IMR-90 (cell line): ENCODE results near the gene KLRF2.

Source experiments
- BHLHE40 ChIP-seq: fragments of 150-350 bp; IDR thresholded peaks from 2 replicates; pipeline ENCODE4 v1.6.1; 2016; ENCODE audit warnings: mild to moderate bottlenecking, low read depth, low read length
- CEBPB ChIP-seq: IDR thresholded peaks from 2 replicates; pipeline ENCODE4 v1.6.1; 2012; ENCODE audit warnings: low read depth, low read length, improper control_type of control experiment
- CHD1 ChIP-seq: IDR thresholded peaks from 2 replicates; pipeline ENCODE4 v1.6.1; 2012; ENCODE audit warnings: low read depth, low read length, improper control_type of control experiment
- CTCF ChIP-seq: conservative IDR thresholded peaks from 2 replicates; pipeline ENCODE4 v1.5.1; 2012; ENCODE audit warnings: mild to moderate bottlenecking, low read depth, low read length, improper control_type of control experiment
- FOS ChIP-seq: fragments of 150-350 bp; IDR thresholded peaks from 2 replicates; pipeline ENCODE4 v1.6.1; 2016; ENCODE audit warnings: low read depth, low read length
- MAFK ChIP-seq: IDR thresholded peaks from 2 replicates; pipeline ENCODE4 v1.6.1; 2012; ENCODE audit warnings: low read depth, low read length, improper control_type of control experiment
- MAZ ChIP-seq: IDR thresholded peaks from 2 replicates; pipeline ENCODE4 v1.6.1; 2012; ENCODE audit warnings: low read depth, mild to moderate bottlenecking, low read length, improper control_type of control experiment, moderate library complexity, borderline replicate concordance
- POLR2A ChIP-seq: IDR thresholded peaks from 2 replicates; pipeline ENCODE4 v1.6.1; 2012; ENCODE audit warnings: mild to moderate bottlenecking, low read depth, low read length
- RAD21 ChIP-seq: IDR thresholded peaks from 2 replicates; pipeline ENCODE4 v1.6.1; 2012; ENCODE audit warnings: low read length, improper control_type of control experiment
- RCOR1 ChIP-seq: IDR thresholded peaks from 2 replicates; pipeline ENCODE4 v1.6.1; 2012; ENCODE audit warnings: mild to moderate bottlenecking, low read length, improper control_type of control experiment; ENCODE audit not compliant: insufficient replicate concordance
- SMC3 ChIP-seq: fragments of 150-350 bp; IDR thresholded peaks from 2 replicates; pipeline ENCODE4 v1.6.1; 2016; ENCODE audit warnings: low read depth, mild to moderate bottlenecking, antibody characterized with exemption, low read length, moderate library complexity
- TF ChIP-seq, protein P1 (sequence below): fragments of 150-350 bp; IDR thresholded peaks from 2 replicates; pipeline ENCODE4 v1.6.1; 2017; ENCODE audit warnings: mild to moderate bottlenecking, antibody characterized with exemption, low read length, low read depth
- TF ChIP-seq, protein P2 (sequence below): fragments of 150-350 bp; IDR thresholded peaks from 2 replicates; pipeline ENCODE4 v1.6.1; 2016; ENCODE audit warnings: low read depth, mild to moderate bottlenecking, low read length, moderate library complexity, borderline replicate concordance

- TF ChIP-seq POLR2A (no peak), CTCF (no peak), SMC3 (no peak), RAD21 (no peak), FOS (no peak), BHLHE40 (no peak), CHD1 (no peak), CEBPB (peak; percentile 68), MAZ (no peak), MAFK (no peak), RCOR1 (no peak)
- TF ChIP-seq, protein P1, sequence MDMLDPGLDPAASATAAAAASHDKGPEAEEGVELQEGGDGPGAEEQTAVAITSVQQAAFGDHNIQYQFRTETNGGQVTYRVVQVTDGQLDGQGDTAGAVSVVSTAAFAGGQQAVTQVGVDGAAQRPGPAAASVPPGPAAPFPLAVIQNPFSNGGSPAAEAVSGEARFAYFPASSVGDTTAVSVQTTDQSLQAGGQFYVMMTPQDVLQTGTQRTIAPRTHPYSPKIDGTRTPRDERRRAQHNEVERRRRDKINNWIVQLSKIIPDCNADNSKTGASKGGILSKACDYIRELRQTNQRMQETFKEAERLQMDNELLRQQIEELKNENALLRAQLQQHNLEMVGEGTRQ, result no peak
- TF ChIP-seq, protein P2, sequence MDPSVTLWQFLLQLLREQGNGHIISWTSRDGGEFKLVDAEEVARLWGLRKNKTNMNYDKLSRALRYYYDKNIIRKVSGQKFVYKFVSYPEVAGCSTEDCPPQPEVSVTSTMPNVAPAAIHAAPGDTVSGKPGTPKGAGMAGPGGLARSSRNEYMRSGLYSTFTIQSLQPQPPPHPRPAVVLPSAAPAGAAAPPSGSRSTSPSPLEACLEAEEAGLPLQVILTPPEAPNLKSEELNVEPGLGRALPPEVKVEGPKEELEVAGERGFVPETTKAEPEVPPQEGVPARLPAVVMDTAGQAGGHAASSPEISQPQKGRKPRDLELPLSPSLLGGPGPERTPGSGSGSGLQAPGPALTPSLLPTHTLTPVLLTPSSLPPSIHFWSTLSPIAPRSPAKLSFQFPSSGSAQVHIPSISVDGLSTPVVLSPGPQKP, result no peak
These were observed 30.2 kb upstream of the KLRF2 start for GRCh38 chr12:9851050-9851449.
